Neuron (in vitro differentiated cells): ENCODE data around the gene ZIC1.

ENCODE experiments used
- H2AFZ ChIP-seq: one replicate; pipeline ENCODE4 v1.6.1; 2013; ENCODE audit warnings: low read depth, mild to moderate bottlenecking, inconsistent platforms, low read length, moderate library complexity
- H3K27me3 ChIP-seq: one replicate; pipeline ENCODE4 v1.6.1; 2013; ENCODE audit warnings: low read length; ENCODE audit not compliant: insufficient read depth
- H3K36me3 ChIP-seq: one replicate; pipeline ENCODE4 v1.6.1; 2013; ENCODE audit warnings: low read length; ENCODE audit not compliant: insufficient read depth
- H3K4me1 ChIP-seq: one replicate; pipeline ENCODE4 v1.6.1; 2013; ENCODE audit warnings: low read length; ENCODE audit not compliant: insufficient read depth
- H3K4me3 ChIP-seq: 2 replicates; pipeline ENCODE4 v1.5.1; 2013; ENCODE audit warnings: mild to moderate bottlenecking, low read length, moderate library complexity
- H3K9me3 ChIP-seq: one replicate; pipeline ENCODE4 v1.6.1; 2013; ENCODE audit warnings: low read length

ZIC1 gene

GRCh38 chr3:147385059-147386012, 23.8 kb upstream of the ZIC1 start:
- Histone ChIP-seq H3K9me3 (peaks cover 4% of the 10 kb centered on the region), H3K4me3 (no peak overlapping the region), H2AFZ (no peak overlapping the region), H3K36me3 (no peaks in the 10 kb centered on the region), H3K4me1 (peaks cover 61% of the 10 kb centered on the region), H3K27me3 (peaks cover 2% of the 10 kb centered on the region)

GRCh38 chr3:147387291-147387884, 21.8 kb upstream of the ZIC1 start:
- Histone ChIP-seq H3K36me3 (no peaks in the 10 kb centered on the region), H2AFZ (no peak overlapping the region), H3K9me3 (peaks cover 4% of the 10 kb centered on the region), H3K27me3 (peaks cover 2% of the 10 kb centered on the region), H3K4me3 (peak overlapping the region; percentile 41), H3K4me1 (peaks cover 44% of the 10 kb centered on the region)

GRCh38 chr3:147387885-147388699, 21.1 kb upstream of the ZIC1 start:
- Histone ChIP-seq H3K27me3 (peaks cover 2% of the 10 kb centered on the region), H2AFZ (no peak overlapping the region), H3K9me3 (peaks cover 4% of the 10 kb centered on the region), H3K4me3 (peak overlapping the region; percentile 41), H3K4me1 (peaks cover 44% of the 10 kb centered on the region), H3K36me3 (no peaks in the 10 kb centered on the region)

GRCh38 chr3:147388700-147389580, 20.2 kb upstream of the ZIC1 start:
- Histone ChIP-seq H3K9me3 (peaks cover 4% of the 10 kb centered on the region), H2AFZ (no peak overlapping the region), H3K4me3 (peak overlapping the region; percentile 41), H3K36me3 (no peaks in the 10 kb centered on the region), H3K4me1 (peaks cover 44% of the 10 kb centered on the region), H3K27me3 (peaks cover 2% of the 10 kb centered on the region)

GRCh38 chr3:147389717-147390116, 19.4 kb upstream of the ZIC1 start:
- no peak overlapping the region for H2AFZ ChIP-seq
- H3K27me3 ChIP-seq, result peaks cover 2% of the 10 kb centered on the region
- peaks cover 2% of the 10 kb centered on the region for H3K9me3 ChIP-seq
- H3K36me3 ChIP-seq, result no peaks in the 10 kb centered on the region
- peaks cover 48% of the 10 kb centered on the region for H3K4me1 ChIP-seq
- H3K4me3 ChIP-seq, result no peak overlapping the region

- no peaks in the 10 kb centered on the region for H3K36me3 ChIP-seq
- H3K4me1 ChIP-seq, result peaks cover 46% of the 10 kb centered on the region
- peaks cover 3% of the 10 kb centered on the region for H3K9me3 ChIP-seq
- H2AFZ ChIP-seq, result no peak overlapping the region
- no peak overlapping the region for H3K4me3 ChIP-seq
- H3K27me3 ChIP-seq, result no peaks in the 10 kb centered on the region
Measured at GRCh38 chr3:147390589-147391569, 18.3 kb upstream of the ZIC1 start.

- Histone ChIP-seq H3K4me3 (peak overlapping the region; percentile 73), H3K4me1 (peaks cover 38% of the 10 kb centered on the region), H3K27me3 (no peaks in the 10 kb centered on the region), H2AFZ (peak overlapping the region; percentile 12), H3K36me3 (no peaks in the 10 kb centered on the region), H3K9me3 (peaks cover 6% of the 10 kb centered on the region)
Measured at GRCh38 chr3:147391781-147392624, 17.2 kb upstream of the ZIC1 start.

- Histone ChIP-seq H3K27me3 (no peaks in the 10 kb centered on the region), H3K9me3 (peaks cover 8% of the 10 kb centered on the region), H3K4me1 (peaks cover 34% of the 10 kb centered on the region), H3K36me3 (no peaks in the 10 kb centered on the region), H3K4me3 (peak overlapping the region; percentile 73), H2AFZ (peak overlapping the region; percentile 12)
Measured at GRCh38 chr3:147392625-147392946, 16.6 kb upstream of the ZIC1 start.

GRCh38 chr3:147393261-147393942, 15.8 kb upstream of the ZIC1 start:
- H2AFZ ChIP-seq, result peak overlapping the region; percentile 67
- H3K4me3 ChIP-seq, result peak overlapping the region; percentile 73
- H3K27me3 ChIP-seq, result no peaks in the 10 kb centered on the region
- H3K9me3 ChIP-seq, result peaks cover 14% of the 10 kb centered on the region
- H3K4me1 ChIP-seq, result peaks cover 26% of the 10 kb centered on the region
- H3K36me3 ChIP-seq, result no peaks in the 10 kb centered on the region

- Histone ChIP-seq H3K27me3 (no peaks in the 10 kb centered on the region), H3K9me3 (peaks cover 14% of the 10 kb centered on the region), H3K4me3 (peak overlapping the region; percentile 73), H3K36me3 (no peaks in the 10 kb centered on the region), H3K4me1 (peaks cover 19% of the 10 kb centered on the region), H2AFZ (peak overlapping the region; percentile 67)
Measured at GRCh38 chr3:147393943-147394883, 15.0 kb upstream of the ZIC1 start.
